GM19099 (cell line): Measurements from ENCODE around the gene PXDC1.

ENCODE experiments used
- POLR2A ChIP-seq: IDR thresholded peaks from 3 replicates; pipeline ENCODE4 v1.6.1; 2011; ENCODE audit warnings: low read depth; ENCODE audit not compliant: insufficient read length; ENCODE audit errors: extremely low read depth

PXDC1 gene

GRCh38 chr6:3733321-3733925, 18.1 kb downstream of the PXDC1 start:
- no peak for TF ChIP-seq POLR2A

GRCh38 chr6:3732345-3733141, 19.0 kb downstream of the PXDC1 start:
- TF ChIP-seq POLR2A = no peak

DNA sequence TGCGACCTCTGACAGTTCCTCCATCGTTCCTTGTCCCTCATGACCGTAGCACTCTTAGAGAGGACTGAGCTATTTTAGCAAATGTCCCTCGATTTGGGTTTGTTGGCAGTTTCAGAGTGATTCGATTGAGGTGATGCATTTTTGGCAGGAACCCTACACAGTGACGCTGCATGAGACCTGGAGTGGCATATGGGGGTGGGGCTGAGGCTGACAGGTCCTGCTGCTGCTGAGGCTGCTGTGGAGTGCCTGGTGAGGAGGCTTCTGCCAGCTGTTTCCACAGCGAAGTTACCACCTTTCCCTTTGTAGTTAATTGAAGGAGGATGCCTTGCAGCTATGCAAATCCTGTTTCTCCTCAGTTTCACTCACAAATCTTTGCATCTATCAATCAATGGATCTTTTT, 19.8 kb downstream of the PXDC1 start:
- TF ChIP-seq POLR2A = no peak

DNA sequence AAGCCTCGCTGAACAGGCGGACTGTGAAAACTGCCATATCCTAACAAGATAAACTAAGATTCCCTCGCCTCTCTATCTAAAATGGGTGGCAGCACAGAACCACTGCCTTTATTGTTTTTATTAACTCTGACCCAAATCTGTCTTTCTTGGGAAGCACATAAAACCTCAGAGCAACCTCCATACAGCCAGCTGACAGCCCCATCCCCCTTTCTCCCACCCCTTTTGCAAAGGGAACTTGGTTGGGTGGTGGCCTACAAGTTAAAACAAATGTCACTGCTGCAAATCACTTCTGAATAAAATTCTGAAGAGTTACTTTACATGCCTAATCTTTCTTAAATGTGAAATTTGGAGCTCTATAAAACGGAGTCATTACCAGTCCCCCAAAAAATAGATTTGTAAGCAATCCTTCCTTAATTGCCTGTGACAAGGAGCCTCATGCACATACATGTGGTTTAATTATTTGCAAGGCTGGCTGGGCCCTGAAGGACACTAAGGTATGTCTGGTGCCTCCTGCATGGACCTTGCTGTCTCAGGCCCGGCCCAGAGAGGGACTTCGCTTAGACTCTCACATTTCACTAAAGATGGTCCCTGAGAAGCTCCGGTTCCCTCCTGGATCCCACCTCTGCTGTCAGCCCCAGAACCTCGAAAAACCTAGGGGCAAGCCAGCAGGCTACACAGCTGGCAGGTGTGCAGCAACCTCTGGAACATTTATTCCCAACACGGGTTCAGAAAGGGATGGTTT, 21.7 kb downstream of the PXDC1 start:
- TF ChIP-seq POLR2A = no peak

DNA sequence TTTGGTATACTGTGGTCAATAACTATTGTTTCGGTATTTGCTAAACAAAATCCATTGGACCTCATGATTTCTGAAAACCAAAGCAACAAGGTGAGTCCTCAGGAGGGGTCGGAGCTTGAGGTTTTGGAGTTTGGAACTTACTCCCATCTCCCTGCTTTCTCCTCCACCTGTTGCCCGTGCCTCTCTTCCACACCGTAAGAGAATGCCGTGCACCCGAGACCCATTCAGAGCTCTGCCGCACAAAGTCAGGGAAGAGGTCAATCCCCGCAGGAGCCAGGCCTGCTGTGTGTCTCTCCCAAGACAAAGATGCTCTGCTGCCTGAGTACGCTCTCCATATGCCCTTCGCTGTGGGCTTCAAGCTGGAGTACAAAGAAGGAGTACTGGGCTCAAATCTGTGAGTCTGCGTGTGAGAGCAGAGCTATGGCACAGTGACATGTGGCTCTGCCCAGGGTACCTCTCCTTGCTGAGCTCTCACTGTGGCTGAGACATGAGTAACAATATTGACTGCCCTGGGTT, 23.9 kb downstream of the PXDC1 start:
- no peak for TF ChIP-seq POLR2A

GRCh38 chr6:3727036-3727435, 24.5 kb downstream of the PXDC1 start:
- no peak for TF ChIP-seq POLR2A

DNA sequence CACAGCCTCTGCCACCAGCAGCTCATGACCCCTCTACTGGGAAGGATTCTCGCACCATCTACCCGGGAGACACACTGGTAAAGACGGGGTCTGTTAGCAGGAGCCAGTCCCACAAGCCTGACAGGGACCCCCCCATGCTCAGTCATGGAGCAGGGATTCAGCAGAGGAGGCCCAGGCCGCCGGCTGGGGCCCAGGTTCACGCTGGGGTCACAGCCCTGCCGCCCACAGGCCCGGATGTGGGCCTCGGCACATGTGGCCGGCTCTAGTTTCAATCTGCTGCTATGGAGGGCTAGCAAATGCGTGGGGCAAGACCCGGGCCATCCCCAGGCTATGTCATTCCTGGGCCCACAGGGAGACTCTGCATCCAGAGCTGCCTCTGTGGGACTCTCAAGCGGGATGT, 25.1 kb downstream of the PXDC1 start:
- no peak for TF ChIP-seq POLR2A

DNA sequence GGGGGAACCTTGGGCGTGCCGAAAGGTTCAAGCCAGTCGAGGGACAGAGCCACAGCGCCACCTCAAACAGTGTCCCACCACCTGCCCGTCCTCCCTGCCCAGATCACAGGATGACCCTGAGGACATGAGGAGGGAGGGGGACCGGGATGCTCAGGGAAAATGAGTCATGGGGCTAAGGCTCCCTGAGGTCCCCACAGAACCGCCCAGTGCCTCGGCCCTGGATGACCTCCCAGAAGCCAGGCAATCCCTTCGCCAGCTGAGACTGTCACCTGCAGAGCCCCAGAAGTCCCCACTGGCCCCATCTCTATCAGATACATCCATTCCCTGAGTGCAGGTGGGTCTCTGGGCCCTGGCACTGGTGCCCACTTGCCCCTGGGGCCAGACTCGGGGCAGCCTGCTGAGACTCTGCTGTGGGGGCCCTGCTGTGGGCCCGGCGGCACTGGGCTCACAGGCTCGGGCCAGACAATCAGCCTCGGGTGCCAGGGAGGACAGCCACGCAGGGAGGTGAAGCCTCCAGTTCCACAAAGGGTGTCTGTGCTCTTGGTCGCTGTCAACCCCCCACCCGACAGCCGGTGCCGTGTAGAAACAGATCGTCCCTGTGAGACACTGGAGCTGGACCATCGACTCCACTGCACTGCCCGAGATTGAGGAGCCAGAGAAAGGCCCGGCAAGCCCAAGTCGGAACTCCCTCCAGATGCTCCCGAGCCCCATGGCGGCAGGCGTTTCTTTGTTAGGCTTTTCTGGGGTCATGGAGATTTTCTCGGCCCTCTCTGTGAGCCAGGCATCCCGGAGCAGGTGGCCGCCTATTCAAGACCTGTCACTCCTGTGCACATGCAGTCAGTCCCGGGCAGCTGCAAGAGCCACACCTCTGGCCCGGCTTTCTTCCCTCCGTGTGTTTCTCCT, 26.1 kb downstream of the PXDC1 start:
- TF ChIP-seq POLR2A = no peak

DNA sequence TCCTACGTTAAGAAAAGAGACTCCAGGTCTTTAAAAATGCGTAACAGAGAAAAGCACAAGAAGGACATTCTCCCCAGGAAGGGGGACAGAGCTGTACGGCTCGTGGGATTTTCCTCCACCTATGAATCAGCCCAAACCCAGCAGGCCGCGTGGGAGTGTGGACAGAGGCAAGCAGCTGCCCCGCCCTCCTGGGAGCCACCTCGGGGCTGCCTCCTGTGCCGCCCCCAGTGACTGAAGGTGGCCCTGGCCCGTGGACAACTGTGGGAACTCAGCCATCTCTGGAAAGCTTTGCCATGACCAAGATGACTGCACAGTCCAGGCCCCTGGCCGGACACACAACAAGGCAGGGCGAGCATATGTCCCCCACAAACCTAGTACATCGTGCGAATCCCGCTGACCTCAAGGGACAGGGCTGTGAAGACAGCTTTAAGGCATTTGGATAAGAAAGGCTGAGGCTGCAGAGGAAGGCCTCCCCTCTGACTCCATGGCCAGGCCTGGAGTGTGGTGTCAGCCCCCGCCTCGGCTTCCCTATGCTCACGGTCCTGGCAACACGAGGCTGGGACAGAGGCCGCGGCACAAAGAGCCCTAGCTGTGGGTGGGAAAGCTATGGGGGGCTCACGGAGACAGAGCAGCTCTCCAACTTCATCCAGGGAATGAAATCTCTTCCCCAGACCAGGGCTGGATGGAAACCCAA, 26.9 kb downstream of the PXDC1 start:
- TF ChIP-seq POLR2A = no peak

DNA sequence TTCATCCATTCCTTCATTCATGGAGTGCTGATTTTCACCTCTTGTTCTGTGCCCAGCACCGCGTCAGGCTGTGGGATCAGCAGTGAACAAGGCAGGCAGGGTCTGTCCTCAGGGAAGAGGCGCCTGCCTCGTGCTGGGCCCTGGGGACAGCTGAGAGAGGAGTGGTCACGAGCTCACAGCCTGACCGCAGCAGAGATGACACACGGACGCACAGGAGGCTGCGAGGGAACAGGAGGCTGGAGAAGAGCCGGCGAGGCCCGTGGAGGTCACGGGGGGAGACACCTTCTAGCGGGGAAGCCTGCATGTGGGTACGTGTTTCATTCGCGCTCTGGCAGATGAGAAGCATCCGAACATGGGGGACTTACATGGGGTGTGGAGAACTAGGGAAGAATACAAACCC, 27.5 kb downstream of the PXDC1 start:
- TF ChIP-seq POLR2A = no peak

DNA sequence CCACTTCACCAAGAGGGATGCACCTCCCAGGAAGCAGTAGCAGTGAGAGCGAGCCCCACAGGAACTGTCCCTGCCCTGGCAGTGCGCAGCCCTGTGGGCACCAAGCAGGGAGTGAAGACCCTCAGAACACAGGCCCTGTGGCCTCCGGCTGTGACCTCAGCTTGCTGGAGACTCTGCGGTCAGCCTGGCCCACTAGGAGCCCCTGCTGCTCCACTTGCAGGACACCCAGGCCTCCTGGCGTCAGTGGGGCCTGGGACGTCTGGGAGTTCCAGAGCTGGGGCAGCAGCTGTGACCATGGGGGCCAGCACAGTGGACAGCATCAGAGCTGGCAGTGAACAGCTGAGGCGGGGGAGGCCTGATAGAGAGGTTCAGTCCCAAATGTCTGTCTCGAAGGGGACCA, 28.3 kb downstream of the PXDC1 start:
- TF ChIP-seq POLR2A = no peak

DNA sequence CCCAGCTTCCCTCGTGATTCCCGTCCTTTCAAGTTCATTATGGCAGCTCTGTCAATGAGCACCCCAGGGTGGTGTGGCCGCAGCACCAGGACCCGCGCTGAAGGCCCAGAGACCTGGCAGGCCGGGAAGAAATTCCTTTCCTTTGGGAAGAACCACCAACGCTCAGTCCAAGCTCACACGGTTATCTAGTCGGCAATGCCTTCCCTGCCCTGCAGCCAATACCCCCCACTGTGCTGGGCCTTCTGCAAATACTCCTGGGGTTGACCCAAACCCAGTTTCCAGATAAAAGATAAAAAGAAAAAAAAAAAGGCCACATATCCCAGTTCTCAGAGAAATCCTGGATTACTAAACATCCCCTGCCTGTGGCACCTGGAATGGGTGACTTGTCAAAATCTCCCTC, 28.7 kb downstream of the PXDC1 start:
- TF ChIP-seq POLR2A = no peak

DNA sequence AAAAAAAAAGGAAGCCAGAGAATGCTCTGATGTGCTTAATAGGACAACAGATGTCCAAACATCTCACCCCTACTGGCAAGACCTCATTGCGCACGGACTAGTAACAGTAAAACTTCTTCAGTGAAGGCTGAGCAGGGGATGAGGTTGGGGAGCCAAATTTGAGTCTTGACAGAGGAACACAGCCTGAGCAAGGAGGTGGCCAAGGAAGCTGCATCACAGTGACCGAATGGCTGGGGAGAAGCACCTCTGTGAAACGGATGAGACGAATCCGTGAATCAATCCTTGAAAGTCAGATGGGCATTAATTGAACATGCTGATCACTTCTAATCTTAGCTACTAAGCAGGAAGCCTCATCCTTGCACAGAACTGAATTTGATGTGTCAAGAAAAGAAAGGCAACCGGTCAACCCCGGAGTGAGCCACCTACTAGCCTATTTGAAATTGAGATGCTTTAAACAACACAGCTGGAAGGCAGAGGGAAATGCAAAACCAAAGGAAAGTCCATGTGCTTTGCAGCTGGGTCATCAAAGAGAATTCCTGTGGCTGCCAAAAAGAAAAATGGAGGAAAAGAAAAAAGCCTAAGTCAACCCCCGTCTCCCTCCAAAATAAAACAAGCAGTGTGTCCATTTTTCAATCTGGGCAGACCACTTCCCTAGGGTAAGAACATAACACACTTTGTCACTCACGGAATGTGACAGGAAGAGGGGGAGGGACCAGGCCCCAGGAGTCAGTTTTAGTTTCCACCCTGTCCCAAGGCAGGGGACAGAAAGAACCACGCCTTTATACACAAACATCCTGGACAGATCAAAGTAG, 29.5 kb downstream of the PXDC1 start:
- no peak for TF ChIP-seq POLR2A
